HCT116 (cell line): ENCODE results near the gene AP1AR. TPM values are rescaled to one million over a fixed set of nuclear protein-coding genes. Genes with fewer than 3 reads are reported as not detected.
"Not testable (repeated sequence)": the region's sequence is repeated elsewhere in the genome, so short reads cannot be mapped to it uniquely, and the experiment has no call there.

ENCODE experiments used
- ATAC-seq: fragments of 200-7000 bp; cut with Tn5 transposase; 2 replicates; pipeline ENCODE4 v1.9.1; 2020; ENCODE audit warnings: mild to moderate bottlenecking, moderate library complexity
- BruUV-seq: library from RNA; stranded (reverse); fragments of 400-500 nt; replicated peaks from 2 replicates; lab custom pipeline; 2021; lab: Mats Ljungman, UMichigan
- CTCF ChIA-PET: fragments of 300-600 bp; sonication (Branson Sonifier 250); formaldehyde crosslinking; loops from one replicate; lab custom pipeline; 2021; ENCODE audit warnings: antibody characterized with exemption; lab: Charles Lee
- POLR2A ChIA-PET: fragments of 300-600, 350-600 bp; sonication (Branson Sonifier 250); formaldehyde crosslinking; loops from one replicate; lab custom pipeline; 2021; ENCODE audit warnings: antibody characterized with exemption; lab: Charles Lee
- RAD21 ChIA-PET, 2 experiments: fragments of 300-600 bp; sonication (Branson Sonifier 250); formaldehyde crosslinking; loops; one replicate each; lab custom pipeline; 2023; ENCODE audit warnings: low total read pairs in 2 of 2; ENCODE audit not compliant: uncharacterized antibody in 2 of 2, unreplicated experiment in 2 of 2, low non-redundant PET in 1 of 2; lab: Charles Lee
- DNase-seq: peaks from one replicate; pipeline ENCODE4 v3.0.0-alpha.2; 2010; ENCODE audit warnings: low read depth, low spot score
- H2AFZ ChIP-seq: fragments of 200-600 bp; shearing (Covaris generic), sonication (generic); 2 replicates; pipeline ENCODE4 v1.6.1; 2017; ENCODE audit warnings: low read depth, mixed run types, mixed read lengths, antibody characterized with exemption, low read length; ENCODE audit not compliant: poor library complexity, severe bottlenecking
- H3K27ac ChIP-seq: 2 replicates; pipeline ENCODE4 v1.5.1; 2012; ENCODE audit warnings: low read depth, low read length
- H3K27me3 ChIP-seq: fragments of 200-600 bp; sonication (generic); 2 replicates; pipeline ENCODE4 v1.6.1; 2016; ENCODE audit warnings: mixed run types, low read length, mixed read lengths; ENCODE audit not compliant: insufficient read depth
- H3K36me3 ChIP-seq, 2 experiments: fragments of 200-500 bp in 1 of 2; fragments of 200-600 bp in 1 of 2; sonication (Bioruptor generic) in 1 of 2; sonication (generic) in 1 of 2; 2 replicates each; pipeline versions ENCODE4 v1.5.1 to v1.6.1; 2014 to 2016; ENCODE audit warnings: low read length in 2 of 2, inconsistent platforms in 1 of 2, mixed read lengths in 1 of 2, mixed run types in 1 of 2; ENCODE audit not compliant: insufficient read depth in 2 of 2, control insufficient read depth in 1 of 2
- H3K4me1 ChIP-seq, 2 experiments: fragments of 200-600 bp in 1 of 2; sonication (generic) in 1 of 2; 2 replicates each; pipeline versions ENCODE4 v1.5.1 to v1.6.1; 2012 to 2017; ENCODE audit warnings: low read length in 2 of 2, inconsistent platforms in 1 of 2, mild to moderate bottlenecking in 1 of 2, mixed read lengths in 1 of 2, mixed run types in 1 of 2, moderate library complexity in 1 of 2; ENCODE audit not compliant: insufficient read depth in 2 of 2, control insufficient read depth in 1 of 2
- H3K4me2 ChIP-seq: fragments of 200-600 bp; sonication (generic); 2 replicates; pipeline ENCODE4 v1.6.1; 2017; ENCODE audit warnings: mixed run types, low read length, mixed read lengths
- H3K4me3 ChIP-seq, 2 experiments: fragments of 200-600 bp in 1 of 2; sonication (generic) in 1 of 2; replicated peaks in 1 of 2; 2 replicates each; pipeline ENCODE4 v1.5.1; 2011 to 2016; ENCODE audit warnings: low read length in 2 of 2, control low read depth in 1 of 2, low read depth in 1 of 2, mild to moderate bottlenecking in 1 of 2, mixed read lengths in 1 of 2, mixed run types in 1 of 2
- H3K79me2 ChIP-seq: fragments of 200-600 bp; sonication (generic); 2 replicates; pipeline ENCODE4 v1.6.1; 2017; ENCODE audit warnings: mild to moderate bottlenecking, mixed run types, low read length, moderate library complexity, mixed read lengths; ENCODE audit not compliant: insufficient read depth
- H3K9ac ChIP-seq: fragments of 200-600 bp; sonication (generic); 2 replicates; pipeline ENCODE4 v1.6.1; 2016; ENCODE audit warnings: low read length, mixed read lengths
- H3K9me2 ChIP-seq: fragments of 200-600 bp; sonication (generic), shearing (Covaris generic); 2 replicates; pipeline ENCODE4 v1.6.1; 2017; ENCODE audit warnings: mixed run types, mild to moderate bottlenecking, moderate library complexity; ENCODE audit not compliant: insufficient read depth
- H3K9me3 ChIP-seq, 2 experiments: fragments of 200-500 bp in 1 of 2; fragments of 200-600 bp in 1 of 2; sonication (Bioruptor generic) in 1 of 2; sonication (generic) in 1 of 2; 2 replicates each; pipeline ENCODE4 v1.6.1; 2014 to 2017; ENCODE audit warnings: low read length in 2 of 2, mixed read lengths in 2 of 2, inconsistent platforms in 1 of 2, low read depth in 1 of 2, mild to moderate bottlenecking in 1 of 2, mixed run types in 1 of 2, moderate library complexity in 1 of 2; ENCODE audit not compliant: control insufficient read depth in 1 of 2, insufficient read depth in 1 of 2
- H4K20me1 ChIP-seq: fragments of 200-600 bp; sonication (generic), shearing (Covaris generic); 2 replicates; pipeline ENCODE4 v1.6.1; 2017; ENCODE audit warnings: mixed run types, mild to moderate bottlenecking, moderate library complexity; ENCODE audit not compliant: insufficient read depth
- ATF3 ChIP-seq: IDR thresholded peaks from 2 replicates; pipeline ENCODE4 v1.6.1; 2012
- CEBPB ChIP-seq: IDR thresholded peaks from 2 replicates; pipeline ENCODE4 v1.6.1; 2012; ENCODE audit warnings: low read depth
- EGR1 ChIP-seq: IDR thresholded peaks from 2 replicates; pipeline ENCODE4 v1.6.1; 2012; ENCODE audit warnings: low read depth
- ELF1 ChIP-seq: IDR thresholded peaks from 2 replicates; pipeline ENCODE4 v1.6.1; 2012; ENCODE audit warnings: low read depth, borderline replicate concordance
- EZH2 ChIP-seq: fragments of 200-600 bp; sonication (generic); IDR thresholded peaks from 2 replicates; pipeline ENCODE4 v1.6.1; 2017; ENCODE audit warnings: antibody characterized with exemption, mixed run types
- FOSL1 ChIP-seq: IDR thresholded peaks from 2 replicates; pipeline ENCODE4 v1.6.1; 2012; ENCODE audit warnings: low read depth
- JUND ChIP-seq: IDR thresholded peaks from 2 replicates; pipeline ENCODE4 v1.6.1; 2012
- SIN3A ChIP-seq: IDR thresholded peaks from 2 replicates; pipeline ENCODE4 v1.6.1; 2012; ENCODE audit warnings: low read depth
- SP1 ChIP-seq: IDR thresholded peaks from 2 replicates; pipeline ENCODE4 v1.6.1; 2012; ENCODE audit warnings: low read depth
- SRF ChIP-seq: IDR thresholded peaks from 2 replicates; pipeline ENCODE4 v1.6.1; 2012; ENCODE audit warnings: low read depth
- TCF7L2 ChIP-seq: IDR thresholded peaks from 2 replicates; pipeline ENCODE4 v1.7.0; 2011; ENCODE audit warnings: borderline replicate concordance, inconsistent platforms; ENCODE audit not compliant: insufficient read depth, insufficient read length; ENCODE audit errors: extremely low read depth
- YY1 ChIP-seq: IDR thresholded peaks from 2 replicates; pipeline ENCODE4 v1.6.1; 2011; ENCODE audit warnings: low read length, low read depth, moderate library complexity, mild to moderate bottlenecking; ENCODE audit not compliant: insufficient replicate concordance; ENCODE audit errors: extremely low read depth
- ZBTB33 ChIP-seq: IDR thresholded peaks from 2 replicates; pipeline ENCODE4 v1.6.1; 2011; ENCODE audit warnings: mild to moderate bottlenecking, low read length, moderate library complexity; ENCODE audit not compliant: insufficient replicate concordance; ENCODE audit errors: extremely low read depth
- ZFX ChIP-seq: fragments of 450-650 bp; IDR thresholded peaks from 2 replicates; pipeline ENCODE4 v1.6.1; 2017
- ZNF274 ChIP-seq: fragments of 200-500 bp; sonication (Bioruptor generic); IDR thresholded peaks from 2 replicates; pipeline ENCODE4 v1.6.1; 2014; ENCODE audit warnings: mild to moderate bottlenecking, low read depth, low read length, inconsistent platforms
- intact Hi-C: fragments of 100-400 bp; cut with micrococcal nuclease; formaldehyde crosslinking; loops from 2 replicates; pipeline ENCODE4 v1.10.0; 2022
- total RNA-seq: library from RNA; stranded (reverse); gene quantifications from one replicate; pipeline ENCODE4 v1.2.1, GENCODE V29; 2021; ENCODE audit not compliant: unreplicated experiment
- TF ChIP-seq, protein P1 (sequence below), 3 experiments: fragments of 200-600 bp in 1 of 3; sonication (generic) in 1 of 3; IDR thresholded peaks in 2 of 3; conservative IDR thresholded peaks in 1 of 3; 2 replicates each; pipeline ENCODE4 v1.5.1; 2012 to 2017; ENCODE audit warnings: low read depth in 2 of 3, low read length in 2 of 3, antibody characterized with exemption in 1 of 3, borderline replicate concordance in 1 of 3, control low read depth in 1 of 3, mild to moderate bottlenecking in 1 of 3, mixed read lengths in 1 of 3, mixed run types in 1 of 3, moderate library complexity in 1 of 3; ENCODE audit not compliant: insufficient read depth in 1 of 3

Gene AP1AR
- total RNA-seq, 1 experiment from 2014 or later: 56.7 TPM

DNA sequence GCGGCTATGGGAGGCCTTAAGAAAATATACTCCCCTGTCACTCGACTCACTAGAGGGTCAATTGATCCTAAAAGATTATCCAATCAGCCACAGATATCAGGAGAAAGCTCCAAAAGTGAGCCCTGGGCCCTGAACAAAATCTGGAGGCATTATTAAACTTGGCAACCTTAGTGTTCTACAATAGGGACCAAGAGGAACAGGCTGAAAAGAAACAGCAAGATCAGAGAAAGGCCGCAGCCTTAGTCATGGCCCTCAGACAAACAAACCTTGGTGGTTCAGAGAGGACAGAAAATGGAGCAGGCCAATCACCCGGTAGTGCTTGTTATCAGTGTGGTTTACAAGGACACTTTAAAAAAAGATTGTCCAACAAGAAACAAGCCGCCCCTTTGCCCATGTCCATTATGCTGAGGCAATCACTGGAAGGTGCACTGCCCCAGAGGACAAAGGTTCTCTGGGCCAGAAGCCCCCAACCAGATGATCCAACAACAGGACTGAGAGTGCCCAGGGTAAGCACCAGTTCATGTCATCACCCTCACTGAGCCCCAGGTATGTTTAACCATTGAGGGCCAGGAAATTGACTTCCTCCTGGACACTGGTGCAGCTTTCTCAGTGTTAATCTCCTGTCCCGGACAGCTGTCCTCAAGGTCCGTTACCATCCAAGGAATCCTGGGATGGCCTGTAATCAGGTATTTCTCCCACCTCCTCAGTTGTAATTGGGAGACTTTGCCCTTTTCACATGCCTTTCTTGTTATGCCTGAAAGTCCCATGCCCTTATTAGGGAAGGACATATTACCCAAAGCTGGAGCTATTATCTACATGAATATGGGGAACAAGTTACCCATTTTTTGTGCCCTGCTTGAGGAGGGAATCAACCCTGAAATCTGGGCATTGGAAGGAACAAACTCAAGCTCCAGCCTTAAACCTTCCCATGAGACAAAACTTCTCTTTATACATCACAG lies 23.2 kb upstream of the AP1AR start:
- RAD21 ChIA-PET, intact Hi-C loops, H3K27ac ChIP-seq, BruUV-seq, H3K36me3 ChIP-seq, H4K20me1 ChIP-seq, H3K9ac ChIP-seq, H3K4me1 ChIP-seq, H2AFZ ChIP-seq, H3K4me2 ChIP-seq, H3K79me2 ChIP-seq, H3K9me3 ChIP-seq, ATAC-seq, H3K27me3 ChIP-seq, H3K9me2 ChIP-seq, DNase-seq, POLR2A ChIA-PET, CTCF ChIA-PET, H3K4me3 ChIP-seq: not testable (repeated sequence)

GRCh38 chr4:112210777-112211176 lies 20.8 kb upstream of the AP1AR start:
- no peak overlapping the region for H3K4me3 ChIP-seq
- no peak overlapping the region for H2AFZ ChIP-seq
- ATAC-seq: no peak
- POLR2A ChIA-PET: no interaction called here
- RAD21 ChIA-PET: no interaction called here
- H3K9me2 ChIP-seq: no peaks in the 10 kb centered on the region
- H3K36me3 ChIP-seq: no peaks in the 10 kb centered on the region
- no peaks in the 10 kb centered on the region for H3K4me1 ChIP-seq
- H3K4me2 ChIP-seq: no peak overlapping the region
- CTCF ChIA-PET: no interaction called here
- H3K27me3 ChIP-seq: no peaks in the 10 kb centered on the region
- intact Hi-C loops: no loop called here
- H3K27ac ChIP-seq: no peak overlapping the region
- no peak overlapping the region for H3K9ac ChIP-seq
- no TSS peak for BruUV-seq
- no peaks in the 10 kb centered on the region for H3K79me2 ChIP-seq
- H4K20me1 ChIP-seq: no peaks in the 10 kb centered on the region
- DNase-seq: no peak
- no peaks in the 10 kb centered on the region; a peak in 1 of 4 replicates for H3K9me3 ChIP-seq
- TF ChIP-seq ZNF274 (no peak), EGR1 (no peak), SIN3A (no peak), CEBPB (no peak), SP1 (no peak), ELF1 (no peak), ATF3 (no peak), EZH2 (no peak), FOSL1 (no peak), ZBTB33 (no peak), SRF (no peak), JUND (no peak), TCF7L2 (no peak), ZFX (no peak), YY1 (no peak)
- TF ChIP-seq, protein P1, sequence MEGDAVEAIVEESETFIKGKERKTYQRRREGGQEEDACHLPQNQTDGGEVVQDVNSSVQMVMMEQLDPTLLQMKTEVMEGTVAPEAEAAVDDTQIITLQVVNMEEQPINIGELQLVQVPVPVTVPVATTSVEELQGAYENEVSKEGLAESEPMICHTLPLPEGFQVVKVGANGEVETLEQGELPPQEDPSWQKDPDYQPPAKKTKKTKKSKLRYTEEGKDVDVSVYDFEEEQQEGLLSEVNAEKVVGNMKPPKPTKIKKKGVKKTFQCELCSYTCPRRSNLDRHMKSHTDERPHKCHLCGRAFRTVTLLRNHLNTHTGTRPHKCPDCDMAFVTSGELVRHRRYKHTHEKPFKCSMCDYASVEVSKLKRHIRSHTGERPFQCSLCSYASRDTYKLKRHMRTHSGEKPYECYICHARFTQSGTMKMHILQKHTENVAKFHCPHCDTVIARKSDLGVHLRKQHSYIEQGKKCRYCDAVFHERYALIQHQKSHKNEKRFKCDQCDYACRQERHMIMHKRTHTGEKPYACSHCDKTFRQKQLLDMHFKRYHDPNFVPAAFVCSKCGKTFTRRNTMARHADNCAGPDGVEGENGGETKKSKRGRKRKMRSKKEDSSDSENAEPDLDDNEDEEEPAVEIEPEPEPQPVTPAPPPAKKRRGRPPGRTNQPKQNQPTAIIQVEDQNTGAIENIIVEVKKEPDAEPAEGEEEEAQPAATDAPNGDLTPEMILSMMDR (IDR thresholded peaks at IDR 0.05 in 2 of 3, conservative IDR thresholded peaks at IDR 0.05 in 1 of 3; ENCODE audit: borderline replicate concordance in 1 of 3, insufficient read depth in 1 of 3, low read depth in 2 of 3, low read length in 2 of 3): no peak
